GM18951 (cell line): Measurements from ENCODE around the gene GNRH2.

ENCODE experiments used
- POLR2A ChIP-seq: IDR thresholded peaks from 4 replicates; pipeline ENCODE4 v1.6.1; 2011; ENCODE audit warnings: mild to moderate bottlenecking; ENCODE audit not compliant: insufficient read length, insufficient read depth; ENCODE audit errors: extremely low read depth
- in situ Hi-C: fragments of 300-500 bp; cut with MboI; formaldehyde crosslinking; loops from one replicate; pipeline ENCODE4 v1.12.0; 2022; ENCODE audit warnings: low sequenced_read_pairs, mixed read lengths, inconsistent platforms; ENCODE audit not compliant: unreplicated experiment

GNRH2 gene

GRCh38 chr20:3085571-3086072 is 42.2 kb downstream of the GNRH2 start:
- TF ChIP-seq POLR2A: no peak
- in situ Hi-C loops: no loop called here

- no peak for TF ChIP-seq POLR2A
- in situ Hi-C loops: no loop called here
Measured at GRCh38 chr20:3088031-3088430, 44.6 kb downstream of the GNRH2 start.

GRCh38 chr20:3090565-3090964 is 47.1 kb downstream of the GNRH2 start:
- in situ Hi-C loops: no loop called here
- TF ChIP-seq POLR2A: no peak

DNA sequence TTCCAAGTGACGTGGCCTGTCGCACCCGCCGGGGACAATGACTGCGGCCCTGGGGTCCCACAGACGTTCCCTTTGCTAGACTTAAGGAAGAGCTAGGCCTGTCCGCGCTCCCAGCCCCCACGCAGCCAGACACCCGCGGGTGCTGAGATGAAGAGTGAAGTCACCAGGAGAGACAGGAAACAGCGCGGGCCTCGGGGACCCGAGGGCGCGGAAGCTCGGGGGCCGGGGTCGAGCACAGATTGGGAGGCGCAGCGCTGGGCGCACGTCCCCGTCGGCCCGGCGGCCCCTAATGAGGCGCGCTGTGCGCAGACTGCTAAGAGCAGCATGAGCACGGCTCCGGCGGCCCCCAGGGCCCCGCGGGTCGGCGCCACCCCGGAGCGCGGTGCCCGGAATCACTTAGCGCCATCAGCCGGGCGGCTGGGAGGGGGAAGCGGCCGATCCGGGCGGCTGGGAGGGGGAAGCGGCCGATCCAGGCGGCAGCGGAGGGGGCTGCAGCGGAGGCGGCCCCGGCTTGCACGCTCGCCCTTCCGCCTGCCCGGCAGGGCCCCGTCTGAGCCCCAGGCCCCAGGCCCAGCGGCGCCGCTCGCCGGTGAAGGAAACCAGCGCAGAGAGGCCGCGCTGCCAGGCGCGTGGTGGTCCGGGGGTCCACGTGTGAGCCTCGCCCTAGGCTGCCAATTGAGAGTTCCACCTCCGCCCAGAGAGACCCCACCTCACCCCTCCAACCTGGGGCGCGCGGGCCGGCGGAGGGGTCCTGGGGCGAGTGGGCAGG is 49.4 kb downstream of the GNRH2 start:
- TF ChIP-seq POLR2A: no peak
- in situ Hi-C loops: no loop called here

DNA sequence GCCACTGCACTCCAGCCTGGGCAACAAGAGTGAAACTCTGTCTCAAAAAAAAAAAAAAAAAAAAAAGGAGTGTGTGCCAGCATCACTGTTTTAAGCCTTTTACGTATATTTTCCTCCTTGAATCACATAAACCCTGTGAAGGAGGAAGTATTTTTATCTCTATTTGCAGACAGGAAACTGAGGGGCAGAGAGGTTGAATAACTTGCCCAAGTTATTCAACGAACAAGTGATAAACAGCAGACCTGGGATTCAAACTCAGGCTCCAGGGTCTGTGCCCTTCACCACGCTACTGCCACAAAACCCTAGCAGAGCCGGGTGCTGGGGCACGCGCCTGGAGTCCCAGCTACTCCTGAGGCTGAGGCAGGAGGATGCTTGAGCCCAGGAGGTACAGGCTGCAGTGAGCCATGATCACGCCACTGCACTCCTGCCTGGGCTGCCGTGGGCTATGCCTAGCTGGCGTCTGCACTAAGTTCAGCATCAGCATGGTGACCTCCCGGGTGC is 50.5 kb downstream of the GNRH2 start:
- in situ Hi-C loops: no loop called here
- no peak for TF ChIP-seq POLR2A

DNA sequence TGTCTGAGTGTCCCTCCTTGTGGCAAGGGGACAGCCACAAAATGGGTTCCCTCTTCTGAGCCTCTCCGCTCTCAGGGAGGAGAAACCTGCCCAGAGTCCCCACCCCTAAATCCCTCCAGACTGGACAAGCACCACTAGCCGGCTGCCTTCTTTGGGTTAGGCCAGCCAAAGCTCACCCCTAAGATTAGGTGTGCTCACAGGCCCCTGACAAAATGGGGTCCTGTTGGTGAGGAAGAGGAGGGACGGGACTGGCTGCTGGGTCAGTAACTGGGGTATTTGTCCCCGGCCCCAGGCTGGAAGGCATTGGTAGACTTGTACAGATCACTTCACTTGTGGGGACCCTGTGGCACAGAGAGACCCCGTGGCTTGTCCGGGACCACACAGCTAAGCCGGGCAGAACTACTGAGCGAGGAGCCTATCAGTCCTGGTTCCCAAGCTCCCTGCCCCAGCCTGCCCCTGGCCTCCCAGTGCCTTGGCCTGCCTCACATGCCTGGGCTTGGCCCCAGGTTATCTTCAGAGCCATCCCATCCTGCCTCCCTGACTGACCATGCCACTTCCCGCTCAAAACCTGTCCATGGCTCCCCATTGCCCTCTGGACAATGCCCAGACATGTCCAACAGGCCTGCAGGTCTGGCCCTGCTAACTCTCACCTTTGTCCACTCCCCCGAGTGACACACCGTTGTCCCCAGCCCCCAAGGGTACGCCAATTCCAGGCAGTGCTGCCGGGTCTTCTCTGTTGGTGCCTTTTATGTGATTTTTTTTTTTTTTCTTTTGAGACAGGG is 51.6 kb downstream of the GNRH2 start:
- in situ Hi-C loops: no loop called here
- no peak for TF ChIP-seq POLR2A
